ELF-1 (cell line): ENCODE data around the gene SERTAD2.
A peak's percentile ranks its signal among the peaks of the same experiment; 100 is the strongest.

Experiments used
- DNase-seq: peaks from one replicate; pipeline ENCODE4 v3.0.0-alpha.2; 2016; ENCODE audit warnings: low read depth, low spot score

Gene SERTAD2

GRCh38 chr2:64627860-64628841 lies 25.6 kb downstream of the SERTAD2 start:
- no peak for DNase-seq

DNA sequence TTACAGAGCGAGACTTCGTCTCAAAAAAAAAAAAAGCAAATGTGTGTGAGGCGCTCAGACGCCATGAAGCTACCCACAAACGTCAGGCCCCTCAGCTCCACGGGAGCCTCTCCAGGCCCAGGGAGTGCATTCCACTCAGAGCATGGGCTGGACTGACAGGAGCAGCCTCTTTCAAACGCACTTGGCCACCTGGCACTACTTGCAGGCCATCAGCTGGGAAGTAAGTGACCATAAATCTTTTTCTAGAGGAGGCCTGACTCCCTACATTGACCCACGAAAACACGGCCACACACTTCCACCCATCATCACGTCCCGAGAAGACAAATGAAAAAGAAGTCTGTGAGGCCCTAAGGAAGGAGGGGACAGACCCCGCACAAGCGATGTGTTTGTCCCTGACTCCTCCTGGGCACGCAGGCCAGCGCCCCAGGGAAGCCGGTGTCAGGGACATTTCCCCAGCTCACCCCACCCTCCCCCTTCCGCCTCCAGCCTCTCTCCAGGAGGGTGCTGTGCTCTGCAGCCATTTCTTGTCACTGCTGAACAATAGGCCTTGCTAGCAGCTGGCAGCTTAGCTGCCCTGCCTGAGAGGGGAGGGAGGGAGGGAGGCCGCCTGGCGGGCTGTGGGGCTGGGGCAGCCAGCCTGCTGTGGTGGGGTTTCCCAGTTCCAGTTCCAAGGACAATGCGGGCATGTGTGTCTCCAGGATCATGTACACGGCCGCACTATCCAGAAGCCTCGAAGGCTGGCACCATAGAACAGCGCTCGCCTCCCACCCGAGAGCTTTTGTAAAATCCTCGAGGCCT lies 26.6 kb downstream of the SERTAD2 start:
- no peak for DNase-seq

- DNase-seq: no peak
These were observed 27.4 kb downstream of the SERTAD2 start for GRCh38 chr2:64626146-64626809.

GRCh38 chr2:64625299-64626145 lies 28.2 kb downstream of the SERTAD2 start:
- no peak for DNase-seq

DNA sequence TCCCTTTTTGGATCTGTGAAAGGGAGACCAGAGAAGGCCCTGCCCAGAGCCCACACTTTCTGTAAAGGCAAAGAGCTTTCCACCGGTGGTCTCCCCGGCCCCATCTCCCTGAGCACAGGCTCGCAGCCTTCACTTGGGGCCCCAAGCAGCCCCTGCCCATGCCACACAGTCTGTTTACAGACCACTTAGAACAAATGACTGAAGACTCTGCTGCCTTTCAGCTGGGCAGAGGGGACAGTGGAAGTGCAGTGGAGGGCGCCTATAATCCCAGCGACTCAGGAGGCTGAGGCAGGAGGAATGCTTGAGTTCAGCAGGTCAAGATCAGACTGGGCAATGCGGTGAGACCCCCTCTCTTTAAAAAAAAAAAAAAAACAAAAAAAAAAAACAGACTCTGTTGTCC lies 28.9 kb downstream of the SERTAD2 start:
- DNase-seq: no peak

- DNase-seq: no peak
These were observed 29.6 kb downstream of the SERTAD2 start for GRCh38 chr2:64624108-64624610.

DNA sequence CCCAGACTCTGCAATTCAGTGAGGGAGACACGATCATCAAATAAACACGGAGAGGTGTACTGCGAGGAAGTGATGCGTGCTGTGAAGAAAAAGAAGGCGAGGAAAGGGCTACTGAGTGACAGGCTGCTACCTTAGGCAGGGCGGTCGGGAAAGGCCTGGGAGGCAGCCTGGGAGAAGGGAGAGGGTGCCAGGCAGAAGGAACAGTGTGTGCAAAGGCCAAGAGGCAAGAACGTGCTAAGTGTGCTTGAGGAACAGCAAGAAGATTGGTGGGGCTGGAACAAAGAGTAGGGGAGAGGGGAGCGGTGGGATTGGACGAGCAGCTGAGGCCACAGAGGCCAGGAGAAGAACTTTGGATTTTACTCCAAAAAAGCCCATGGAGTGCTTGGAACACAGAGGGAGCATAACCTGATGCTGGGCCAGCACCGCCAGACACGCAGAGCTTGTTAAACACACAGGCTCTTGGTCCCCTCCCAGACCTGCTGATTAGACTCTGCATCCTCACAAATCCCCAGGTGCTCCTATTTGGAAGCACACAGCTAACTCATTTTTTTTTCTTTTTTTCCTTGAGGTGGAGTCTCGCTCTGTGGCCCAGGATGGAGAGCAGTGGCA lies 30.4 kb downstream of the SERTAD2 start:
- DNase-seq: no peak

GRCh38 chr2:64622443-64623241 lies 31.1 kb downstream of the SERTAD2 start:
- no peak for DNase-seq

- DNase-seq: no peak
These were observed 33.1 kb downstream of the SERTAD2 start for GRCh38 chr2:64620661-64621060.

GRCh38 chr2:64617631-64618151 lies 36.0 kb downstream of the SERTAD2 start:
- no peak for DNase-seq

GRCh38 chr2:64615844-64616536 lies 37.7 kb downstream of the SERTAD2 start:
- no peak for DNase-seq

DNA sequence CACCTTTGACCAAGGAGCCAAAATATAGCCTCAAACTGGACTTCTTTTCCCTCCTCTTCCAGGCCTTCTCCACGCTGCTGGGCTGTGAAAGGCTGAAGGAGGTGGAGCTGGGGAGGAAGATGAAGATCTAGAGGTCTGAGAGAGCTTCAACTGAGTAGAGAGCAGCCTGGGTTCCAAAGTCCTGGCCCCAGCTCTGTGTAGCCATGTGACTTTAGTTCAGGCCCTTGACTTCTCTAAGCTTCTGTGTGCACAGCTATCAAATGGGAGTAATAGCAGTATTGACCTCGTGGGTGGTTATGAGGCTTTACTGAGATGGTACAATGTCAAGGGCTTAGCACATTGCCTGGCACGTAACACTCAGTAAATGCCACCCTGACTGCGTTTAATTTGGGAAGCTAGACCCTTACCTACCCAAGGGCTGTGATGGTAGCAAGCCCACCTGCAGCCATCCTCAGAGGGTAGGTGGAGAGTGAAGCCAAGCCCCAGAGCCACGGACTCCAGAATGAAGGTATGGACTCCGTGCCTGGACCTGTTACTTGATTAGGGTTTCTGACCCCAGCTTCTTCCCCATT lies 38.4 kb downstream of the SERTAD2 start:
- DNase-seq: no peak

GRCh38 chr2:64613276-64613675 lies 40.4 kb downstream of the SERTAD2 start:
- DNase-seq: no peak

DNA sequence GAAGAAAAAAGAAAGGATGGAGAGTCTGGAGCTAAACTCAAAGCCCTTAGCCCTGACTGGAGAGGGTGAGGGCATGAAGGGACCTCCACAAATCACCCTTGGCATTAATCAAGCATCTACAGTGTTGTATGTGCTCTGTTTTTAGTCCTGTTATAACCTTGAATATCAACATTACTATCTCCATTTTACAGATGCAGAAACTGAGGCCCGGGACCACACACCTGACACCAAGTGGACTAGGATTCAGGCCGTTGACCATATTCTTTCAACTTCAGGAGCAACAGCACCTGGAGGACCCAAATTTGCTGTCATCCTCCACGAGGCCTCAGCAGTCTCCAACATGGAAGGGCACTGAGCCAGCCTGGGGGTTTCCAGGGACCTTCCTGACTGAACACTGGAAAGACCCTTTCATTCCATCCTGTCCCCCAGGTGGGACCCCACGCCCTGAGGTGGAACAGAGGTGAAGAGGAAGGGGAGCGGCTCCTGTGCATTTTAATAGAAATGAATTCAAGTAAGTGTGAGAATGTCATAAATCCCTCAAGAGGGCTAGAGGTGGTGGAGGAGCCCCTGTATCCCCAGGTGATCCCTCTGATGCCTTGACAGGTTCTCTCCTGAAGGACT lies 41.0 kb downstream of the SERTAD2 start:
- no peak for DNase-seq

DNA sequence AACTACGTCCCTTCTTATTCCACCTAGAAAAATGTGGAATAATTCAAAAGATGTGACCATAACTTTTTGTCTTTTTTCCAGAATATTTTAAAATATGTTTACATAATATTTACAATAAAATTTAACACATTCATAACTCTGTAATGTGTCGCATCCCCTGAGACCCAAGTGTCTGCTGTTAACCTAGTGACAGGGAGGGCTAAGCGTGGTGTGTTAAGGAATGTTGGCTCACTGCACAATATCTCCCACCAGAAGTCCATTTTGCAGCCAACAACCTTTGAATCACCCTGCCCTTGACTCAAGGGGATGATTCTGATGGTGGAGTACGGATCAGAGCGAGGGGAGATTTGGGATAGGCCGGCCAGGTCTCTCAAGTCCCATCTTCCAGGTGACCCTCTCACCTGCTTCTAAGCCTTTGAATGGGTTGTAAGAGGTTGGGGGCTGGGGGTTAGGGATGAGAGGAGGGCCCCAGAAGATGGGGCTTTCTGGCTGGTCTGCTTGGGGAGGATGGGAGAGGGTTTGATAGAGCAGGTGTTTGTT lies 43.3 kb downstream of the SERTAD2 start:
- DNase-seq: no peak

- no peak for DNase-seq
These were observed 43.8 kb downstream of the SERTAD2 start for GRCh38 chr2:64609942-64610281.

DNA sequence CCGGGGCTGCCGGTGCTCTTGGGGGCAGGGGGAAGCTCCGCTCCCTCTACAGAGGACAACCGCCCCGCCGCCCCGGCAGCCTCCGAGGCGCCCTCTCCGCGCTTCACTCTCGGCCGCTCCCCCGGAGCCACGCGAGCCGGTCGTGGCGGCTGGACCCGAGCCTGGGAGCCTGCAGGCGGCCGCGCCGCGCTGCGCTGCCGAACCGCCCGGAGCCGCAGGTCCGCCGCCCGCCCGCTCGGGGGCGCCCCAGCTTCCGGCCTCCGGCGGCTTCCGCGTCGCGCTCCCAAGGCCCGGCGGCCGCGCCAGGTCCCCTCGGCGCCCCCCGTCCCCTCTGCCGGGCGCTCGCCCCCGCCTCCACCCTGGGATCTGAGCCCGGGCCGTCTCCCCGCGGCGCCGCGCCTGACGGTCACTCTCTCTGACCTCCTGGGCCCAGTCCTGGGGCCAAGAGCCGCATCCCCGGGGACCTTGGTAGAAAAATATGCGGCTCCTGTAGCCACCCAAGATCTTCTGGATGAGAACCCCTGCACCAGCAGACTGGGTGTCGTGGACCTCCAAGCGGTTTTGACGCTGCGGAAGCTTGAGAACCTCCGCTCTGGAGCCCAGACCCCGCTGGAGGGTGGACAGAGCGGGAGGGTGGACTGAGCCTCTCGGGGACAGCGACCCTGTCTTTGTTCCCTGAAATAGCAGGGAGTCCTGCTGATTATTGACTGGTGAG lies 44.3 kb downstream of the SERTAD2 start:
- DNase-seq: peak; percentile 50
